NT2/D1 (cell line): Measurements from ENCODE around the gene LY86.

Experiments
- DNase-seq: peaks from one replicate; pipeline ENCODE4 v3.0.0-alpha.2; 2011; ENCODE audit warnings: low read depth, low spot score
- H3K27me3 ChIP-seq: 2 replicates; pipeline ENCODE4 v1.6.0; 2011; ENCODE audit warnings: mild to moderate bottlenecking; ENCODE audit not compliant: insufficient read length, insufficient read depth
- H3K36me3 ChIP-seq: 2 replicates; pipeline ENCODE4 v1.6.1; 2011; ENCODE audit warnings: mild to moderate bottlenecking, low read length, mixed read lengths; ENCODE audit not compliant: insufficient read depth, insufficient read length
- H3K4me1 ChIP-seq: 2 replicates; pipeline ENCODE4 v1.5.1; 2011; ENCODE audit not compliant: insufficient read depth, insufficient read length
- H3K4me3 ChIP-seq: 2 replicates; pipeline ENCODE4 v1.5.1; 2011; ENCODE audit warnings: low read depth; ENCODE audit not compliant: insufficient read length
- H3K9ac ChIP-seq: 2 replicates; pipeline ENCODE4 v1.6.0; 2011; ENCODE audit warnings: low read depth; ENCODE audit not compliant: insufficient read length
- H3K9me3 ChIP-seq: 2 replicates; pipeline ENCODE4 v1.5.1; 2011; ENCODE audit warnings: mild to moderate bottlenecking, low read length; ENCODE audit not compliant: insufficient read depth
- SUZ12 ChIP-seq: IDR thresholded peaks from 2 replicates; pipeline ENCODE4 v1.6.1; 2011; ENCODE audit not compliant: insufficient read length, insufficient read depth; ENCODE audit errors: extremely low read depth
- YY1 ChIP-seq: IDR thresholded peaks from 2 replicates; pipeline ENCODE4 v1.6.1; 2011; ENCODE audit not compliant: insufficient read length, insufficient read depth
- ZNF274 ChIP-seq: IDR thresholded peaks from 2 replicates; pipeline ENCODE4 v1.6.1; 2011; ENCODE audit warnings: mild to moderate bottlenecking, low read depth, low read length

The LY86 gene

GRCh38 chr6:6564154-6564553 is 24.4 kb upstream of the LY86 start:
- no peak for DNase-seq
- no peaks in the 10 kb centered on the region for H3K27me3 ChIP-seq

DNA sequence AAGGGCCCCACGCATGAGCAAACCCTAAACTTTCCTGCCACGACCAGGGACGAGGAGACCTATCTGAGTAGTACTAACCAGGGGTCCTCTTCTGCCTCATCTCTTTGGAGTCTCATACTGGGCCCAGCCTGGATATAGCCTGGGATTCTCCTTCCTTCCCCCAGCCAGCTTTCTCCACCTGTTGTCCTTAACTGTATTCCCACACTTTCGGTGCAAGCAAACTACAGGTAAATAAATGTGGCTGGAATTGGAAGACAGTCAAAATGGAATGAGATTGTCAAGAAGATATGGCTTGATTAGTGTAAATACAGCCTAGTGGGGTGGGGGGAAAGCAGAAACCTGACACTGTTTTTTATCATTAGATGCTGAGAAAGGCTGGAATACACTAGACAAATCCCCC is 23.5 kb upstream of the LY86 start:
- H3K36me3 ChIP-seq, result no peaks in the 10 kb centered on the region
- no peaks in the 10 kb centered on the region for H3K4me1 ChIP-seq
- H3K4me3 ChIP-seq, result no peak overlapping the region
- H3K9ac ChIP-seq, result no peak overlapping the region
- H3K27me3 ChIP-seq, result no peaks in the 10 kb centered on the region
- TF ChIP-seq YY1 (no peak), SUZ12 (no peak), ZNF274 (no peak)
- no peak for DNase-seq
- H3K9me3 ChIP-seq, result peaks cover 10% of the 10 kb centered on the region; the same call in 1 of the 2 replicates

More at GRCh38 chr6:6564154-6564553, 24.4 kb upstream of the LY86 start:
- H3K4me1 ChIP-seq, result no peaks in the 10 kb centered on the region
- no peaks in the 10 kb centered on the region for H3K36me3 ChIP-seq
- H3K9ac ChIP-seq, result no peak overlapping the region
- TF ChIP-seq YY1, result no peak
- no peak for TF ChIP-seq ZNF274
- no peak for TF ChIP-seq SUZ12
- H3K9me3 ChIP-seq, result peaks cover 10% of the 10 kb centered on the region; the same call in 1 of the 2 replicates
- H3K4me3 ChIP-seq, result no peak overlapping the region

GRCh38 chr6:6565488-6565887 is 23.0 kb upstream of the LY86 start:
- Histone ChIP-seq H3K9me3 (peaks cover 10% of the 10 kb centered on the region; the same call in 1 of the 2 replicates), H3K4me3 (no peak overlapping the region), H3K4me1 (no peaks in the 10 kb centered on the region), H3K9ac (no peak overlapping the region), H3K36me3 (no peaks in the 10 kb centered on the region), H3K27me3 (no peaks in the 10 kb centered on the region)
- TF ChIP-seq YY1 (no peak), SUZ12 (no peak), ZNF274 (no peak)
- no peak for DNase-seq

DNA sequence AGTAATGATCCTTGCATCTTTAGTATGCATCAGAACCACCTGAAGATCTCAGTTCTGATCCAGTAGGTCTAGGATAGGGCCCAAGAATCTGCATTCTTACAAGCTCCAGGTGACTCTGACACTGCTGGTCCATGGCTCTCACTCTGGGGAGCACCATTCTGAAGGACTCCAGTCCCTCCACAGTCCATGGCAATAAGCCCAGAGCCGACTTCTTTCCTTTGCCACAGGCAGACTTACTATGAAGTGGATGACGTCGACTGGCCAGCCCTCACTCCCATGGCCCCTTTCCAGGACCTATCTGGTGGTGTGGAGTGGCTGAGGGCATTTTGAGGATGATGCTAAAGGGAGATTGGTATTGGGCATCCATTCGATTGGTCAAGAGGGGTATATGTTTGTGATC is 21.8 kb upstream of the LY86 start:
- Histone ChIP-seq H3K9ac (no peak overlapping the region), H3K9me3 (peaks cover 10% of the 10 kb centered on the region; the same call in 1 of the 2 replicates), H3K4me1 (no peaks in the 10 kb centered on the region), H3K4me3 (no peak overlapping the region), H3K36me3 (no peaks in the 10 kb centered on the region), H3K27me3 (no peaks in the 10 kb centered on the region)
- no peak for TF ChIP-seq YY1
- no peak for TF ChIP-seq SUZ12
- TF ChIP-seq ZNF274, result no peak
- DNase-seq, result no peak

DNA sequence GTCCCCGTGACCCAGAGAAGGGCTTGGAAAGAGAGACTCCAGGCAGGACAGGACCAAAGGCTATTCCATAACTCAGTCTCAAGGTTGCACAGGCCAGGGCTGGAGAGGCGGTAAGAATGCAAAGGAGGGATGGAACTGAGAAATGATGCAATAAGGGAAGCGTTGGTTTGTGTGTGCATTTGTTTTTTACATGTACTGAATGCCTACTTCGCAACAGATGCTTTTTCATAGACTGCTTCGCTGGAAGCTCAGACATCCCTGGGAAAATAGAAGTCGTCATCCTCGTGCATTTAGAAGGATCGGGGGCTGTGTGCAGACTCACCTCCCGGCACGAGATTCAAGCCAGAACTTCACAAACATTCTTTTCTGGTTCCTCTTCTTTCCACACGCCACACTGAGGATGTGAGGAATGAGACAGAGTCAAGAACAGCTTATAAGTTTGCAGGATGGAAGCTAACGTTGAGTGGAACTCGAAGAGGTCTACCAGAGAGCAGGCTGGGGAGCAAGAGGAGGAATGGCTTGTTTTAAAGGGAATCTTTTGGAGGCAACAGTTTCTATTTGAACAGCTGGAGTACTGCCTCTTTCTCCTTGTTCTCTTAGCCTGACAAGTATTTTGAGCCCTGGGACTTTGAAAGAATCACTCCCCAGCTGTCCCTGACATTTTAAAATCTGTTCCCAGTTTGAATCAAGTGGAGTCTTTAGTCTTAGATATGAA is 19.3 kb upstream of the LY86 start:
- Histone ChIP-seq H3K4me3 (no peak overlapping the region), H3K4me1 (no peaks in the 10 kb centered on the region), H3K36me3 (no peaks in the 10 kb centered on the region), H3K9me3 (0 out of 2 replicates have a peak, but pooled peaks cover 6% of the 10 kb centered on the region), H3K9ac (no peak overlapping the region), H3K27me3 (no peaks in the 10 kb centered on the region)
- no peak for TF ChIP-seq YY1
- DNase-seq, result no peak

DNA sequence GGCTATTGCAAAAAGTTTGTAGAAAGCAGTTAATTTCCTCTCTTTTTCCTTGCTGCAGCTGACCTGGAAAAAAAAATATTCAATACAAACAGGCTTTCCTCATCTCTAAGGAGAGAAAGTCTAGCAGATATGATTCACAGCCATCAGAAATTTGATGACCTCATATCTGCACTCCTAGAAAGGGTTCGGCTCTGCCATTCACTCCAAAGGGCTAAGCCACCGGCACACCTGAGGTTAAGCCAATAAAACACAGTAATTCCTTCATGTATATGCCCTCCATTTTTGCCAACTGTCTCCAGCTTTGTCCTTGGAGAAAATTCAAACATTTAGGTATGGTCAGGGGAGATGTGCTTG is 18.7 kb upstream of the LY86 start:
- no peak for DNase-seq
- H3K4me1 ChIP-seq, result no peaks in the 10 kb centered on the region
- no peaks in the 10 kb centered on the region for H3K36me3 ChIP-seq
- TF ChIP-seq YY1 (no peak), ZNF274 (no peak), SUZ12 (no peak)
- no peak overlapping the region for H3K4me3 ChIP-seq
- 0 out of 2 replicates have a peak, but pooled peaks cover 6% of the 10 kb centered on the region for H3K9me3 ChIP-seq
- no peaks in the 10 kb centered on the region for H3K27me3 ChIP-seq
- no peak overlapping the region for H3K9ac ChIP-seq

- H3K36me3 ChIP-seq, result no peaks in the 10 kb centered on the region
- no peaks in the 10 kb centered on the region for H3K4me1 ChIP-seq
- no peaks in the 10 kb centered on the region for H3K27me3 ChIP-seq
- no peak overlapping the region for H3K4me3 ChIP-seq
- DNase-seq, result no peak
- no peak overlapping the region for H3K9ac ChIP-seq
- TF ChIP-seq YY1, result no peak
- TF ChIP-seq ZNF274, result no peak
- no peak for TF ChIP-seq SUZ12
- 0 out of 2 replicates have a peak, but pooled peaks cover 8% of the 10 kb centered on the region for H3K9me3 ChIP-seq
Observed at GRCh38 chr6:6570929-6571671, 17.4 kb upstream of the LY86 start.
